GM19023 (cell line): Measurements from ENCODE around the gene KLF13.

ENCODE experiments used
- ATAC-seq: cut with Tn5 transposase; IDR thresholded peaks from one replicate; pipeline ENCODE4 v1.9.1; 2021; ENCODE audit warnings: mild to moderate bottlenecking, moderate library complexity; ENCODE audit not compliant: unreplicated experiment

Gene KLF13

GRCh38 chr15:31314380-31314779 lies 12.3 kb upstream of the KLF13 start:
- no peak for ATAC-seq

- ATAC-seq = no peak
Observed at GRCh38 chr15:31316135-31316795, 10.4 kb upstream of the KLF13 start.

- no peak for ATAC-seq
Observed at GRCh38 chr15:31317017-31317416, 9.6 kb upstream of the KLF13 start.

- no peak for ATAC-seq
Observed at GRCh38 chr15:31317421-31318327, 9.0 kb upstream of the KLF13 start.

- no peak for ATAC-seq
Observed at GRCh38 chr15:31318429-31318828, 8.2 kb upstream of the KLF13 start.

GRCh38 chr15:31320022-31320421 lies 6.6 kb upstream of the KLF13 start:
- ATAC-seq = no peak

- ATAC-seq = no peak
Observed at GRCh38 chr15:31321418-31321817, 5.2 kb upstream of the KLF13 start.

- ATAC-seq = no peak
Observed at GRCh38 chr15:31322504-31322903, 4.1 kb upstream of the KLF13 start.

GRCh38 chr15:31323627-31324026 lies 3.0 kb upstream of the KLF13 start:
- ATAC-seq = no peak

- no peak for ATAC-seq
Observed at GRCh38 chr15:31324186-31324585, 2.4 kb upstream of the KLF13 start.

GRCh38 chr15:31324806-31325594 lies 1.6 kb upstream of the KLF13 start:
- ATAC-seq = no peak

- peak; percentile 2 for ATAC-seq
Observed at GRCh38 chr15:31325595-31326155, 960 bp upstream of the KLF13 start.

GRCh38 chr15:31326875-31327668 lies 437 bp downstream of the KLF13 start:
- ATAC-seq = peak; percentile 14

GRCh38 chr15:31327669-31328427 lies 1.2 kb downstream of the KLF13 start:
- ATAC-seq = no peak

GRCh38 chr15:31328428-31328968 lies 1.9 kb downstream of the KLF13 start:
- no peak for ATAC-seq

- ATAC-seq = no peak
Observed at GRCh38 chr15:31328969-31329639, 2.5 kb downstream of the KLF13 start.

GRCh38 chr15:31329640-31330010 lies 3.0 kb downstream of the KLF13 start:
- no peak for ATAC-seq

GRCh38 chr15:31330111-31330785 lies 3.6 kb downstream of the KLF13 start:
- no peak for ATAC-seq
